ENCODE data around the gene PEAK1.
"Not testable (repeated sequence)": the region's sequence is repeated elsewhere in the genome, so short reads cannot be mapped to it uniquely, and the experiment has no call there.

PEAK1 gene

DNA sequence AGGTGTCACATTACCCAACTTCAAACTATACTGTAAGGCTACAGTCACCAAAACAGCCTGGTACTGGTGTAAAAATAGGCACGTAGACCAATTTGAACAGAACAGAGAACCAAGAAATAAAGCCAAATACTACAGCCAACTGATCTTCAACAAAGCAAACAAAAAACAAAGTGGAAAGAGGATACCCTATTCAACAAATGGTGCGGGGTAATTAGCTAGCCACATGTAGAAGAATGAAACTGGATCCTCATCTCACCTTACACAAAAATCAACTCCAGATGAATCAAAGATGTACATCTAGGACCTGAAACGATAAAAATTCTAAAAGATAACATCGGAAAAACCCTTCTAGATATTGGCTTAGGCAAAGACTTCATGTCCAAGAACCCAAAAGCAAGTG, 13.1 kb downstream of the PEAK1 start:
- no peaks in the 10 kb centered on the region for H3K9me3 ChIP-seq
- H3K4me3 ChIP-seq = no peak overlapping the region
- H3K4me1 ChIP-seq = peaks cover 0 to 16% (median 0%) of the 10 kb centered on the region in 4 donors
- no peak for TF ChIP-seq CTCF (IDR thresholded peaks at IDR 0.05)
- H3K27ac ChIP-seq = no peak overlapping the region
- H3K27me3 ChIP-seq = no peaks in the 10 kb centered on the region
- intact Hi-C loops (cut with DNase I; ENCODE audit: low total_unique reads) = no loop called here
- DNase-seq = no peak
- no peaks in the 10 kb centered on the region for H3K36me3 ChIP-seq

GRCh38 chr15:77406173-77406759, 13.6 kb downstream of the PEAK1 start:
- H3K4me3 ChIP-seq; intact Hi-C loops (cut with DNase I; ENCODE audit: low total_unique reads); H3K27me3 ChIP-seq; H3K27ac ChIP-seq; DNase-seq; H3K9me3 ChIP-seq; H3K36me3 ChIP-seq: not testable (repeated sequence)
- peaks cover 0 to 16% (median 0%) of the 10 kb centered on the region in 4 donors for H3K4me1 ChIP-seq

GRCh38 chr15:77402740-77403379, 17.0 kb downstream of the PEAK1 start:
- intact Hi-C loops (cut with DNase I; ENCODE audit: low total_unique reads) = no loop called here
- Histone ChIP-seq H3K27me3 (no peaks in the 10 kb centered on the region), H3K27ac (no peak overlapping the region)

GRCh38 chr15:77400258-77400657, 19.6 kb downstream of the PEAK1 start:
- TF ChIP-seq CTCF (IDR thresholded peaks at IDR 0.05) = no peak
- intact Hi-C loops (cut with DNase I; ENCODE audit: low total_unique reads) = no loop called here
- H3K4me1 ChIP-seq = peaks cover 0 to 8% (median 0%) of the 10 kb centered on the region in 4 donors
- no peaks in the 10 kb centered on the region for H3K27me3 ChIP-seq
- no peak for DNase-seq
- H3K27ac ChIP-seq = no peak overlapping the region
- H3K36me3 ChIP-seq = peaks cover 0 to 4% (median 2%) of the 10 kb centered on the region in 3 donors
- H3K9me3 ChIP-seq = peaks cover 5 to 35% (median 23%) of the 10 kb centered on the region in 3 donors
- H3K4me3 ChIP-seq = no peak overlapping the region

More at GRCh38 chr15:77402740-77403379, 17.0 kb downstream of the PEAK1 start:
- H3K4me3 ChIP-seq = no peak overlapping the region
- no peak for DNase-seq
- peaks cover 0 to 8% (median 0%) of the 10 kb centered on the region in 4 donors for H3K4me1 ChIP-seq
- TF ChIP-seq CTCF (IDR thresholded peaks at IDR 0.05) = no peak
- peaks cover 5 to 19% (median 17%) of the 10 kb centered on the region in 3 donors for H3K9me3 ChIP-seq
- peaks cover 0 to 4% (median 0%) of the 10 kb centered on the region in 3 donors for H3K36me3 ChIP-seq

- no peaks in the 10 kb centered on the region for H3K27me3 ChIP-seq
- H3K9me3 ChIP-seq = peaks cover 5 to 43% (median 25%) of the 10 kb centered on the region in 3 donors
- TF ChIP-seq CTCF (IDR thresholded peaks at IDR 0.05) = no peak
Observed at GRCh38 chr15:77398927-77399326, 21.0 kb downstream of the PEAK1 start.

GRCh38 chr15:77396692-77397091, 23.2 kb downstream of the PEAK1 start:
- TF ChIP-seq CTCF (IDR thresholded peaks at IDR 0.05) = no peak
- no peaks in the 10 kb centered on the region for H3K27me3 ChIP-seq
- peaks cover 0 to 5% (median 4%) of the 10 kb centered on the region in 3 donors for H3K36me3 ChIP-seq
- H3K4me1 ChIP-seq = no peaks in the 10 kb centered on the region
- no peak overlapping the region for H3K4me3 ChIP-seq
- H3K27ac ChIP-seq = no peak overlapping the region
- intact Hi-C loops (cut with DNase I; ENCODE audit: low total_unique reads) = no loop called here
- no peak for DNase-seq
- H3K9me3 ChIP-seq = peaks cover 5 to 43% (median 25%) of the 10 kb centered on the region in 3 donors

More at GRCh38 chr15:77398927-77399326, 21.0 kb downstream of the PEAK1 start:
- no peak for DNase-seq
- intact Hi-C loops (cut with DNase I; ENCODE audit: low total_unique reads) = no loop called here
- Histone ChIP-seq H3K4me3 (no peak overlapping the region), H3K27ac (no peak overlapping the region), H3K4me1 (peaks cover 0 to 8% (median 0%) of the 10 kb centered on the region in 4 donors), H3K36me3 (peaks cover 0 to 5% (median 4%) of the 10 kb centered on the region in 3 donors)

Data from tibial artery (tissue), 4 donors.